H1 (cell line): ENCODE results near the gene RAD54L. TPM values are rescaled to one million over a fixed set of nuclear protein-coding genes. Genes with fewer than 3 reads are reported as not detected.

Experiments
- CTCF ChIA-PET: fragments of 300-600 bp; sonication (Branson Sonifier 250); formaldehyde crosslinking; loops from one replicate; lab custom pipeline; 2021; ENCODE audit not compliant: partially characterized antibody; lab: Charles Lee
- POLR2A ChIA-PET: fragments of 300-600 bp; sonication (Branson Sonifier 250); formaldehyde crosslinking; loops from one replicate; lab custom pipeline; 2021; ENCODE audit warnings: inconsistent platforms; ENCODE audit not compliant: partially characterized antibody; lab: Charles Lee
- DNase-seq, 2 experiments: peaks; one replicate each; pipeline versions ENCODE4 v3.0.0 to v3.0.0-alpha.2; 2010 to 2022; ENCODE audit warnings: low spot score in 2 of 2, low read depth in 1 of 2, mixed read lengths in 1 of 2
- FAIRE-seq: peaks from 2 replicates; lab custom pipeline; 2011; peaks lifted over from hg19 to GRCh38; lab: Jason Lieb, UNC
- H2AFZ ChIP-seq: 2 replicates; pipeline ENCODE4 v1.8.1; 2012; ENCODE audit warnings: low read length, inconsistent platforms
- H2AK5ac ChIP-seq: 2 replicates; pipeline ENCODE4 v1.6.1; 2013; ENCODE audit warnings: low read depth, low read length
- H2BK120ac ChIP-seq: replicated peaks from 2 replicates; pipeline ENCODE3; 2013; ENCODE audit warnings: low read depth, low read length, inconsistent platforms
- H2BK12ac ChIP-seq: 2 replicates; pipeline ENCODE4 v1.6.1; 2013; ENCODE audit warnings: low read depth, low read length
- H2BK15ac ChIP-seq: 2 replicates; pipeline ENCODE4 v1.6.1; 2013; ENCODE audit warnings: low read length
- H2BK20ac ChIP-seq: 2 replicates; pipeline ENCODE4 v1.6.1; 2013; ENCODE audit warnings: low read length
- H2BK5ac ChIP-seq: 2 replicates; pipeline ENCODE4 v1.6.1; 2013; ENCODE audit warnings: low read depth, low read length
- H3K14ac ChIP-seq: 2 replicates; pipeline ENCODE4 v1.6.1; 2013; ENCODE audit warnings: inconsistent platforms; ENCODE audit not compliant: insufficient read length
- H3K18ac ChIP-seq: 2 replicates; pipeline ENCODE4 v1.6.1; 2013; ENCODE audit warnings: low read length; ENCODE audit errors: extremely low read depth
- H3K23ac ChIP-seq: 2 replicates; pipeline ENCODE4 v1.6.1; 2013; ENCODE audit warnings: inconsistent platforms; ENCODE audit not compliant: insufficient read length
- H3K23me2 ChIP-seq: 2 replicates; pipeline ENCODE4 v1.6.1; 2013; ENCODE audit warnings: low read depth, low read length
- H3K27ac ChIP-seq: 2 replicates; pipeline ENCODE4 v1.6.1; 2011; ENCODE audit warnings: low read depth, low read length, inconsistent platforms
- H3K27me3 ChIP-seq, 4 experiments: replicated peaks in 1 of 4; 1 replicate in 1 of 4; 2 replicates in 3 of 4; pipeline versions ENCODE4 v1.6.1 to v1.8.1; 2011 to 2013; ENCODE audit warnings: low read length in 3 of 4, mild to moderate bottlenecking in 3 of 4, inconsistent platforms in 2 of 4, mixed read lengths in 2 of 4, moderate library complexity in 1 of 4; ENCODE audit not compliant: control insufficient read depth in 3 of 4, insufficient read depth in 3 of 4; ENCODE audit errors: extremely low read depth in 1 of 4
- H3K36me3 ChIP-seq, 4 experiments: 2 replicates each; pipeline versions ENCODE4 v1.6.1 to v1.8.1; 2011 to 2013; ENCODE audit warnings: mild to moderate bottlenecking in 4 of 4, low read length in 3 of 4, moderate library complexity in 2 of 4, control low read depth in 1 of 4, inconsistent platforms in 1 of 4; ENCODE audit not compliant: insufficient read depth in 4 of 4, control insufficient read depth in 2 of 4
- H3K4ac ChIP-seq: replicated peaks from 2 replicates; pipeline ENCODE3; 2013; ENCODE audit warnings: low read length, low read depth, mixed read lengths, inconsistent platforms; ENCODE audit not compliant: insufficient read length
- H3K4me1 ChIP-seq, 4 experiments: replicated peaks in 1 of 4; 1 replicate in 1 of 4; 2 replicates in 3 of 4; pipeline versions ENCODE4 v1.6.1 to v1.8.1; 2011 to 2013; ENCODE audit warnings: low read length in 3 of 4, inconsistent platforms in 2 of 4, mixed read lengths in 1 of 4; ENCODE audit not compliant: insufficient read depth in 4 of 4, control insufficient read depth in 3 of 4
- H3K4me2 ChIP-seq, 2 experiments: 2 replicates each; pipeline versions ENCODE4 v1.6.1 to v1.8.1; 2011 to 2013; ENCODE audit warnings: low read depth in 2 of 2, low read length in 2 of 2, control low read depth in 1 of 2, inconsistent platforms in 1 of 2, mild to moderate bottlenecking in 1 of 2; ENCODE audit not compliant: insufficient read depth in 1 of 2
- H3K4me3 ChIP-seq, 4 experiments: fragments of 200-600, 300-600 bp in 1 of 4; sonication (generic), shearing (Covaris generic), sonication (Bioruptor Twin) in 1 of 4; 2 replicates each; pipeline versions ENCODE4 v1.5.1 to v1.8.1; 2011 to 2016; ENCODE audit warnings: low read length in 4 of 4, low read depth in 3 of 4, control low read depth in 2 of 4, inconsistent platforms in 2 of 4, mild to moderate bottlenecking in 2 of 4, mixed read lengths in 1 of 4, moderate library complexity in 1 of 4; ENCODE audit not compliant: insufficient read depth in 2 of 4; ENCODE audit errors: extremely low read depth in 1 of 4
- H3K56ac ChIP-seq: replicated peaks from 2 replicates; pipeline ENCODE3; 2013; ENCODE audit warnings: low read depth, mild to moderate bottlenecking, mixed read lengths, low read length, inconsistent platforms; ENCODE audit not compliant: insufficient read length
- H3K79me1 ChIP-seq: 2 replicates; pipeline ENCODE4 v1.6.1; 2013; ENCODE audit warnings: low read depth, low read length, control low read depth
- H3K79me2 ChIP-seq, 2 experiments: 2 replicates each; pipeline versions ENCODE4 v1.6.1 to v1.8.1; 2012 to 2013; ENCODE audit warnings: low read length in 2 of 2, mild to moderate bottlenecking in 2 of 2, inconsistent platforms in 1 of 2; ENCODE audit not compliant: insufficient read depth in 2 of 2, control insufficient read depth in 1 of 2
- H3K9ac ChIP-seq, 4 experiments: replicated peaks in 1 of 4; 1 replicate in 1 of 4; 2 replicates in 3 of 4; pipeline versions ENCODE4 v1.6.1 to v1.8.1; 2011 to 2013; ENCODE audit warnings: low read depth in 3 of 4, low read length in 3 of 4, control low read depth in 2 of 4, mild to moderate bottlenecking in 2 of 4, moderate library complexity in 2 of 4, inconsistent platforms in 1 of 4; ENCODE audit errors: extremely low read depth in 1 of 4
- H3K9me3 ChIP-seq, 2 experiments: 2 replicates each; pipeline versions ENCODE4 v1.6.1 to v1.8.1; 2012 to 2013; ENCODE audit warnings: mild to moderate bottlenecking in 2 of 2, moderate library complexity in 2 of 2, control low read depth in 1 of 2, inconsistent platforms in 1 of 2, low read depth in 1 of 2, low read length in 1 of 2, mixed read lengths in 1 of 2; ENCODE audit not compliant: insufficient read depth in 2 of 2
- H4K20me1 ChIP-seq, 2 experiments: replicated peaks in 1 of 2; 2 replicates each; pipeline versions ENCODE3 to v1.8.1; 2011 to 2013; ENCODE audit warnings: inconsistent platforms in 2 of 2, low read length in 2 of 2, mild to moderate bottlenecking in 1 of 2; ENCODE audit not compliant: insufficient read depth in 2 of 2, control insufficient read depth in 1 of 2
- H4K5ac ChIP-seq: 2 replicates; pipeline ENCODE4 v1.6.1; 2013; ENCODE audit warnings: low read length, low read depth, mixed read lengths, inconsistent platforms; ENCODE audit not compliant: insufficient read length
- H4K8ac ChIP-seq: 2 replicates; pipeline ENCODE4 v1.8.0; 2013; ENCODE audit warnings: mild to moderate bottlenecking, moderate library complexity, low read length, inconsistent platforms; ENCODE audit not compliant: insufficient read depth; ENCODE audit errors: extremely low read depth
- H4K91ac ChIP-seq: replicated peaks from 2 replicates; pipeline ENCODE3; 2013; ENCODE audit warnings: low read length, mixed read lengths, inconsistent platforms; ENCODE audit not compliant: insufficient read length
- CEBPB ChIP-seq: IDR thresholded peaks from 2 replicates; pipeline ENCODE4 v1.6.1; 2012; ENCODE audit warnings: low read depth, low read length
- EP300 ChIP-seq, 2 experiments: IDR thresholded peaks; 1 replicate in 1 of 2; 2 replicates in 1 of 2; pipeline ENCODE4 v1.6.1; 2011 to 2012; ENCODE audit warnings: low read depth in 2 of 2, low read length in 2 of 2, mild to moderate bottlenecking in 2 of 2, borderline replicate concordance in 1 of 2, inconsistent platforms in 1 of 2, moderate library complexity in 1 of 2
- NANOG ChIP-seq: IDR thresholded peaks from 2 replicates; pipeline ENCODE4 v1.6.1; 2011; ENCODE audit warnings: low read length, low read depth, mild to moderate bottlenecking, inconsistent platforms; ENCODE audit not compliant: insufficient read depth, poor library complexity, severe bottlenecking
- POLR2A ChIP-seq, 2 experiments: IDR thresholded peaks; 1 replicate in 1 of 2; 2 replicates in 1 of 2; pipeline ENCODE4 v1.6.1; 2011; ENCODE audit warnings: low read depth in 2 of 2, low read length in 2 of 2, mild to moderate bottlenecking in 2 of 2; ENCODE audit errors: control extremely low read depth in 1 of 2
- WGBS, 2 experiments: shearing (Covaris generic) in 1 of 2; methylation state at CpG; one replicate each; pipeline versions ENCODE4 v1.1.6 to v1.1.7; 2013 to 2015; ENCODE audit warnings: low lambda C conversion rate in 2 of 2, mixed read lengths in 2 of 2, inconsistent platforms in 1 of 2, low coverage in 1 of 2, missing lambda C conversion rate in 1 of 2; ENCODE audit not compliant: insufficient replicate concordance in 2 of 2, insufficient coverage in 1 of 2, insufficient read length in 1 of 2; ENCODE audit errors: extremely low coverage in 1 of 2, missing lambda C conversion rate in 1 of 2; 5-methylcytosine and 5-hydroxymethylcytosine counted together
- polyA plus RNA-seq, 7 experiments: library from polyadenylated mRNA; depleted of rRNA in 3 of 7; stranded (reverse) in 5 of 7; unstranded in 2 of 7; fragments of >200 nt in 5 of 7; fragments of 200-250 nt in 2 of 7; gene quantifications; 1 replicate in 5 of 7; 2 replicates in 1 of 7; 4 replicates in 1 of 7; pipeline versions ENCODE4 v1.2.1 to v1.2.3, GENCODE V29; 2011 to 2013; ENCODE audit warnings: missing spikeins in 2 of 7, mixed read lengths in 2 of 7
- total RNA-seq: library from RNA; stranded (reverse); fragmentation: NEBNext Ultra II Directional; extraction: Animal tissue kit (Norgen Biotek cat#: 25700); gene quantifications from 2 replicates; pipeline ENCODE4 v1.2.1, GENCODE V29; 2021
- TF ChIP-seq, protein P1 (sequence below): IDR thresholded peaks from 2 replicates; pipeline ENCODE4 v1.6.1; 2012; ENCODE audit warnings: inconsistent platforms
- TF ChIP-seq, protein P2 (sequence below), 3 experiments: IDR thresholded peaks; 1 replicate in 2 of 3; 2 replicates in 1 of 3; pipeline versions ENCODE4 v1.5.1 to v1.6.1; 2011; ENCODE audit warnings: low read length in 3 of 3, mild to moderate bottlenecking in 3 of 3, inconsistent platforms in 2 of 3, low read depth in 1 of 3, moderate library complexity in 1 of 3; ENCODE audit not compliant: insufficient read depth in 1 of 3; ENCODE audit errors: control extremely low read depth in 1 of 3

The RAD54L gene
- total and polyA plus RNA-seq, 2 of the 8 experiments (the other 6 are each of a cell fraction or from before 2014, with no cell fraction given), result 43.5 to 50.3 TPM

DNA sequence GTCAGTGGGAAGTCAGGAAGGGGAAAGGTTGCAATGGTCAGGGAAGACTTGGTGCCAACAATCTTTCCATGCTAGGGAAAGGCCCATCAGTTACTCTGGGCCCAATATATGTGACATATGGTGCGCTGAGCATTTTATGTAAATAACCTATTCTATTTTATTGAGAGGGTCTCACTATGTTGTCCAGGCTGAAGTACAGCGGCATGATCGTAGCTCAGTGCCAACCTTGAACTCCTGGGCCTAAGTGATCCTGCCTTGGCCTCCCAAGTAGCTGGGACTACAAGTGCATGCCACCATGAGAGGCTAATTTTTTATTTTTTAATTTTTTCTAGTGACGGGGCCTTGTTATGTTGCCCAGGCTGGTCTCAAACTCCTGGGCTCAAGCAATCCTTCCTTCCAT lies 62.8 kb downstream of the RAD54L start:
- Histone ChIP-seq H2BK5ac (no peak overlapping the region), H4K20me1 (peaks cover 13 to 16% of the 10 kb centered on the region in 2 experiments), H3K79me2 (peaks cover 26 to 45% of the 10 kb centered on the region in 2 experiments), H3K79me1 (no peaks in the 10 kb centered on the region), H2AK5ac (no peak overlapping the region), H3K9ac (no peak overlapping the region), H3K4me1 (peaks cover 0 to 10% (median 8%) of the 10 kb centered on the region in 4 experiments; a peak in 6 of 7 replicates), H3K23me2 (no peaks in the 10 kb centered on the region), H2AFZ (no peak overlapping the region), H3K27me3 (no peaks in the 10 kb centered on the region), H3K4me3 (no peak overlapping the region), H3K9me3 (no peaks in the 10 kb centered on the region), H3K14ac (no peak overlapping the region), H4K91ac (no peak overlapping the region), H3K18ac (no peak overlapping the region), H2BK12ac (no peak overlapping the region), H3K4me2 (no peak overlapping the region), H3K56ac (no peak overlapping the region), H3K23ac (no peak overlapping the region), H3K36me3 (peaks cover 20 to 71% (median 44%) of the 10 kb centered on the region in 4 experiments), H2BK15ac (no peak overlapping the region), H2BK120ac (no peak overlapping the region), H4K5ac (no peak overlapping the region), H4K8ac (no peak overlapping the region), H2BK20ac (no peak overlapping the region), H3K27ac (no peak overlapping the region), H3K4ac (no peak overlapping the region)
- DNase-seq (no peak), FAIRE-seq (no peak)
- ChIA-PET CTCF (interaction anchor here (0.6 to 1.7 kb wide), 6 partner anchors 23 to 1256 kb away, joined by 3 to 5 read pairs (median 4); partner anchors contain the start of gene NSUN4), POLR2A (interaction anchor here (1.6 to 6.1 kb wide), 7 partner anchors 7 to 33 kb away, joined by 5 to 70 read pairs (median 17); partner anchors contain the start of genes LRRC41, NSUN4 and UQCRH)
- TF ChIP-seq, protein P1, sequence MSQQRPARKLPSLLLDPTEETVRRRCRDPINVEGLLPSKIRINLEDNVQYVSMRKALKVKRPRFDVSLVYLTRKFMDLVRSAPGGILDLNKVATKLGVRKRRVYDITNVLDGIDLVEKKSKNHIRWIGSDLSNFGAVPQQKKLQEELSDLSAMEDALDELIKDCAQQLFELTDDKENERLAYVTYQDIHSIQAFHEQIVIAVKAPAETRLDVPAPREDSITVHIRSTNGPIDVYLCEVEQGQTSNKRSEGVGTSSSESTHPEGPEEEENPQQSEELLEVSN, result no peak
- no peak for TF ChIP-seq NANOG
- no peak for TF ChIP-seq POLR2A (IDR thresholded peaks at IDR 0.05; ENCODE audit: control extremely low read depth in 1 of 2, low read depth in 2 of 2, low read length in 2 of 2)
- no peak for TF ChIP-seq CEBPB
- no peak for TF ChIP-seq EP300 (IDR thresholded peaks at IDR 0.05; ENCODE audit: borderline replicate concordance in 1 of 2, low read depth in 2 of 2, low read length in 2 of 2)
- TF ChIP-seq, protein P2, sequence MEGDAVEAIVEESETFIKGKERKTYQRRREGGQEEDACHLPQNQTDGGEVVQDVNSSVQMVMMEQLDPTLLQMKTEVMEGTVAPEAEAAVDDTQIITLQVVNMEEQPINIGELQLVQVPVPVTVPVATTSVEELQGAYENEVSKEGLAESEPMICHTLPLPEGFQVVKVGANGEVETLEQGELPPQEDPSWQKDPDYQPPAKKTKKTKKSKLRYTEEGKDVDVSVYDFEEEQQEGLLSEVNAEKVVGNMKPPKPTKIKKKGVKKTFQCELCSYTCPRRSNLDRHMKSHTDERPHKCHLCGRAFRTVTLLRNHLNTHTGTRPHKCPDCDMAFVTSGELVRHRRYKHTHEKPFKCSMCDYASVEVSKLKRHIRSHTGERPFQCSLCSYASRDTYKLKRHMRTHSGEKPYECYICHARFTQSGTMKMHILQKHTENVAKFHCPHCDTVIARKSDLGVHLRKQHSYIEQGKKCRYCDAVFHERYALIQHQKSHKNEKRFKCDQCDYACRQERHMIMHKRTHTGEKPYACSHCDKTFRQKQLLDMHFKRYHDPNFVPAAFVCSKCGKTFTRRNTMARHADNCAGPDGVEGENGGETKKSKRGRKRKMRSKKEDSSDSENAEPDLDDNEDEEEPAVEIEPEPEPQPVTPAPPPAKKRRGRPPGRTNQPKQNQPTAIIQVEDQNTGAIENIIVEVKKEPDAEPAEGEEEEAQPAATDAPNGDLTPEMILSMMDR (IDR thresholded peaks at IDR 0.05; ENCODE audit: control extremely low read depth in 1 of 3, insufficient read depth in 1 of 3, low read depth in 1 of 3, low read length in 3 of 3), result no peak
- 99% methylated on average over 4 of the region's 4 CpGs; no CpG with 5 or more reads in 1 of the 2 experiments for WGBS, 2 experiments
